ENCODE measurements around the gene SOAT1.
A peak's percentile ranks its signal among the peaks of the same experiment; 100 is the strongest.

The SOAT1 gene

DNA sequence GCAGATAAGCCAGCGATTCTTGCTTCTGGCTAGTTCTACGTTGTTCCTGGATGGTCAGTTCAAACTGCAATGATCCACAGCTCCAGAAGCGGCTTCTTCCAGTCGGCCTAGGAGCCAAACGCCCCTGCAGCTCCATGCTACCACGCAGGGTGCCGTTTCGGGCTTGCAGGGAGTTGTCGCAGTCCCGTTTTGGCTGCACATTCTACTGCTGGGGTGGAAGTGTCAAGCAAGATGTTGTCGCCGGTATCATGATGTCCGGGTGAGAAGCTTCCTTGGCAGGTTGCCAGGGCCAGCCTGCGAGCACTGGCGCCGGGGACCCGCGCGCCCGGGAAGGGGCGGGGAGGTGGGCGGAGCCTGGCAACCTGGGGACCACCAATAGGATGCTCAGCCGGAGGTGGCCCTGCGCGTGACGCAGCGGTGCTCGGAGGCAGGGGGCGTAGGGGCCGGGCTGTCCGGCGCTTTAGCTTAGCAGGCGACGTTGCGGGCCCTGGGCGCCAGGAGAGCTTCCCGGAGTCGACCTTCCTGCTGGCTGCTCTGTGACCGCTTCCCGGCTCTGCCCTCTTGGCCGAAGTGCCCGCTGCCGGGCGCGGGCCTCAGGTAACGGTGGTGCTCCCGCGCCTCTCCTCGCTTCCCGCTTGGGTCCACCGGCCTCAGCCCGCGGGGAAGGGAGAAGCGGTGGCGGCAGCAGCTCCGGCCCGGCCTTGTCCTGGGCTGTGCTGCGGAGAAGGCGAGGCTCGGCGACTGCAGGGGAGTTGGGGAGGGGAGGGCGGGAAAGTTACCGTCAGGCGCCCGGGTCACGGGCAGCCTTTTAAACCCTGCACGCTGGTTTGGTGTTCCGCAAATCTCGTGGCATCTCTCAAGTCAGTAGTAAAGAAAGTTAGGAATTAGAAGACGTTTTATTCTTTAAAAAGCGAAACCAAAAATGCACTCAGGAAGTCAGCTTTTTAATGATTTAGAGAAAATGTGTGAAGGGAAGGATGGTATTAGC, at the start of gene SOAT1:
Gene SOAT1, plus strand, starts transcription at position 458 of the 988 bp plus-strand sequence. CDS start 8,888 bp downstream, outside the sequence.
- TF ChIP-seq YY1 (IDR thresholded peaks at IDR 0.05; ENCODE audit: low read depth) (no peak), TAF1 (IDR thresholded peaks at IDR 0.05; ENCODE audit: low read depth) (peak; percentile 82), TCF12 (IDR thresholded peaks at IDR 0.05; ENCODE audit: low read depth) (peak; percentile 26; the same call in 1 of the 2 replicates), CEBPB (IDR thresholded peaks at IDR 0.05) (no peak), RAD21 (IDR thresholded peaks at IDR 0.05; ENCODE audit: low read depth) (no peak), FOXM1 (IDR thresholded peaks at IDR 0.05; ENCODE audit: borderline replicate concordance, low read depth) (no peak), EGR1 (IDR thresholded peaks at IDR 0.05) (peak; percentile 48; the same call in 1 of the 2 replicates), NFIC (IDR thresholded peaks at IDR 0.05) (peak; percentile 93), ZBTB7A (IDR thresholded peaks at IDR 0.05; ENCODE audit: low read depth) (peak; percentile 89), TEAD4 (IDR thresholded peaks at IDR 0.05) (no peak), EP300 (IDR thresholded peaks at IDR 0.05; ENCODE audit: borderline replicate concordance) (peak; percentile 23; the same call in 1 of the 2 replicates), CREB1 (IDR thresholded peaks at IDR 0.05; ENCODE audit: low read depth) (no peak)
- TF ChIP-seq, protein P1, sequence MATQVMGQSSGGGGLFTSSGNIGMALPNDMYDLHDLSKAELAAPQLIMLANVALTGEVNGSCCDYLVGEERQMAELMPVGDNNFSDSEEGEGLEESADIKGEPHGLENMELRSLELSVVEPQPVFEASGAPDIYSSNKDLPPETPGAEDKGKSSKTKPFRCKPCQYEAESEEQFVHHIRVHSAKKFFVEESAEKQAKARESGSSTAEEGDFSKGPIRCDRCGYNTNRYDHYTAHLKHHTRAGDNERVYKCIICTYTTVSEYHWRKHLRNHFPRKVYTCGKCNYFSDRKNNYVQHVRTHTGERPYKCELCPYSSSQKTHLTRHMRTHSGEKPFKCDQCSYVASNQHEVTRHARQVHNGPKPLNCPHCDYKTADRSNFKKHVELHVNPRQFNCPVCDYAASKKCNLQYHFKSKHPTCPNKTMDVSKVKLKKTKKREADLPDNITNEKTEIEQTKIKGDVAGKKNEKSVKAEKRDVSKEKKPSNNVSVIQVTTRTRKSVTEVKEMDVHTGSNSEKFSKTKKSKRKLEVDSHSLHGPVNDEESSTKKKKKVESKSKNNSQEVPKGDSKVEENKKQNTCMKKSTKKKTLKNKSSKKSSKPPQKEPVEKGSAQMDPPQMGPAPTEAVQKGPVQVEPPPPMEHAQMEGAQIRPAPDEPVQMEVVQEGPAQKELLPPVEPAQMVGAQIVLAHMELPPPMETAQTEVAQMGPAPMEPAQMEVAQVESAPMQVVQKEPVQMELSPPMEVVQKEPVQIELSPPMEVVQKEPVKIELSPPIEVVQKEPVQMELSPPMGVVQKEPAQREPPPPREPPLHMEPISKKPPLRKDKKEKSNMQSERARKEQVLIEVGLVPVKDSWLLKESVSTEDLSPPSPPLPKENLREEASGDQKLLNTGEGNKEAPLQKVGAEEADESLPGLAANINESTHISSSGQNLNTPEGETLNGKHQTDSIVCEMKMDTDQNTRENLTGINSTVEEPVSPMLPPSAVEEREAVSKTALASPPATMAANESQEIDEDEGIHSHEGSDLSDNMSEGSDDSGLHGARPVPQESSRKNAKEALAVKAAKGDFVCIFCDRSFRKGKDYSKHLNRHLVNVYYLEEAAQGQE (IDR thresholded peaks at IDR 0.05; ENCODE audit: low read depth), result no peak
- TF ChIP-seq, protein P2, sequence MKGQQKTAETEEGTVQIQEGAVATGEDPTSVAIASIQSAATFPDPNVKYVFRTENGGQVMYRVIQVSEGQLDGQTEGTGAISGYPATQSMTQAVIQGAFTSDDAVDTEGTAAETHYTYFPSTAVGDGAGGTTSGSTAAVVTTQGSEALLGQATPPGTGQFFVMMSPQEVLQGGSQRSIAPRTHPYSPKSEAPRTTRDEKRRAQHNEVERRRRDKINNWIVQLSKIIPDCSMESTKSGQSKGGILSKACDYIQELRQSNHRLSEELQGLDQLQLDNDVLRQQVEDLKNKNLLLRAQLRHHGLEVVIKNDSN (IDR thresholded peaks at IDR 0.05), result peak; percentile 40; the same call in 1 of the 2 replicates
- TF ChIP-seq, protein P3, sequence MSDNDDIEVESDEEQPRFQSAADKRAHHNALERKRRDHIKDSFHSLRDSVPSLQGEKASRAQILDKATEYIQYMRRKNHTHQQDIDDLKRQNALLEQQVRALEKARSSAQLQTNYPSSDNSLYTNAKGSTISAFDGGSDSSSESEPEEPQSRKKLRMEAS (IDR thresholded peaks at IDR 0.05), result peak; percentile 70

DNA sequence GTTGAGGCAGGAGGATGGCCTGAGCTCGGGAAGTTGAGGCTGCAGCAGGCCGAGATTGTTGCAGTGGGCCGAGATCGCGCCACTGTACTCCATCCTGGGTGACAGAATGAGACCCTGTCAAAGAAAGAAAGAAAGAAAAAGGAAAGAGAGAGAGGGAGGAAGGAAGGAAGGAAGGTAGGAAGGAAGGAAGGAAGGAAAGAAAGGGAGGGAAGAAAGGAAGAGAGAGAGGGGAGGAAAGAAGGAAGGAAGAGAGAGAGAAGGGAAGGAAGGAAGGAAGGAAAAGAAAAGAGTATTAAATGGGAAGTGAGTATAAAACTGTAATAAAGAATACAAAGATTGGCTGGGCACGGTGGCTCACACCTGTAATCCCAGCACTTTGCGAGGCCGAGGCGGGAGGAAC, 45.7 kb upstream of the SOAT1 start:
- TF ChIP-seq, protein P1 (IDR thresholded peaks at IDR 0.05; ENCODE audit: low read depth), result no peak

DNA sequence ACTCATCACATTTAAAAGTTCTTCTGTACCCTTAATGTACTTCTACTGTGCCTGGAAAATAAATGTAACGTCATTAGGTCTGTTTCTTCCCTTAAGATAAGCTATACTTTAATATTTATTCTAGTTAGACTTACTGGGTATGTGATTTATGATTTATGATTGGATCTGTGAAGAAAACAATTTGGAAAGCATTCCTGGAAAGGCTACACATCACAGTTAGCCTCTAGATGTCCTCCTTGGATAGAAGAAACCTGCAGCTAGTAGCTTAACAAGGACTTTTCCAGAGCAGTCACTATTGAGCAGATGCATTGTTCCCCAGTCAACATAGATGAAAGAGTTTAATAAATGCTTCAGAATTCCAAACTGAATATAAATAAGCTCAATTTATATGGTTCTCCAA, 41.9 kb upstream of the SOAT1 start:
- peak; percentile 69 for TF ChIP-seq RAD21 (IDR thresholded peaks at IDR 0.05; ENCODE audit: low read depth)
- TF ChIP-seq EGR1 (IDR thresholded peaks at IDR 0.05), result no peak

DNA sequence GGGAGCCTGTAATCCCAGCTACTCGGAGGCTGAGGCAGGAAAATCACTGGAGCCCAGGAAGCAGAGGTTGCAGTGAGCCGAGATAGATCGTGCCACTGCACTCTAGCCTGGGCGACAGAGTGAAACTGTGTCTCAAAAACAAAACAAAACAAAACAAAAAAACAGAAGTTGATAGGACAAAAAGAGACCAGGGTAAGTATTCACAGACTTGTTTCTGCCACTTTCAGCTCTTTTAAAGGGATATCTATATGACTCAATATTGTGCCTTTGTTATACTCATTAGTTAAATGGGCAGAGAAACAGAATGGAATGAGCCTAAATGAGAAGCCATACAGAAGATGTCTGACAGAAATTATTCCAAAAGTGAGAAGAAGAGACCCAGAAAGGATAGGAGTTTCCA, 41.0 kb upstream of the SOAT1 start:
- TF ChIP-seq, protein P2 (IDR thresholded peaks at IDR 0.05), result no peak
- TF ChIP-seq YY1 (IDR thresholded peaks at IDR 0.05; ENCODE audit: low read depth) (no peak), NFIC (IDR thresholded peaks at IDR 0.05) (no peak), CEBPB (IDR thresholded peaks at IDR 0.05) (no peak), TCF12 (IDR thresholded peaks at IDR 0.05; ENCODE audit: low read depth) (no peak), EP300 (IDR thresholded peaks at IDR 0.05; ENCODE audit: borderline replicate concordance) (no peak)
- TF ChIP-seq, protein P1 (IDR thresholded peaks at IDR 0.05; ENCODE audit: low read depth), result no peak
- TF ChIP-seq, protein P3 (IDR thresholded peaks at IDR 0.05), result no peak
